Measurements from ENCODE around the gene EHD2.

GRCh38 chr19:47730910-47731309 lies 17.7 kb downstream of the EHD2 start:
- TF ChIP-seq POLR2A (IDR thresholded peaks at IDR 0.05; ENCODE audit: borderline replicate concordance, extremely low read depth, insufficient read depth, insufficient read length) (no peak), CTCF (IDR thresholded peaks at IDR 0.05 in 2 of 3, conservative IDR thresholded peaks at IDR 0.05 in 1 of 3; ENCODE audit: borderline replicate concordance in 1 of 3, insufficient read depth in 1 of 3, low read depth in 2 of 3, low read length in 2 of 3) (no peak), SIN3A (IDR thresholded peaks at IDR 0.05; ENCODE audit: low read depth) (no peak)

All from HCT116 (cell line).